ENCODE data around the gene LEMD3.

The LEMD3 gene

GRCh38 chr12:65208964-65209654 is 39.7 kb downstream of the LEMD3 start:
- no peak for DNase-seq

GRCh38 chr12:65209655-65210043 is 40.3 kb downstream of the LEMD3 start:
- no peak for DNase-seq

- DNase-seq: peak; percentile 12
Observed at GRCh38 chr12:65217086-65217485, 47.7 kb downstream of the LEMD3 start.

- no peak for DNase-seq
Observed at GRCh38 chr12:65220761-65221160, 51.4 kb downstream of the LEMD3 start.

DNA sequence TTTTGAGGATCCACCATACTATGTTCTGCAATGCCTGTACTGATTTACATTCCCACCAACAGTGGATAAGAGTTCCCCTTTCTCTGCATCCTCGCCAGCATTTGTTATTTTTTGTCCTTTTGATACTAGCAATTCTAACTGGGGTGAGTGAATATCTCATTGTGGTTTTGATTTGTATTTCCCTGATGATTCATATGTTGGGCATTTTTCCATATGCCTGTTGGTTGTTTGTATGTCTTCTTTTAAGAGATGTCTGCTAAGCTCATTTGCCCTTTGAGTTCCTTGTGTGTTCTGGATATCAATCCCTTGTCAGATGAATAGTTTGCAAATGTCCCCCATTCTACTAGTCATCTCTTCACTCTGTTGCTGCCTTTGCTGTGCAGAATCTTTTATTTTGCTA is 60.1 kb downstream of the LEMD3 start:
- DNase-seq: no peak

GRCh38 chr12:65232476-65233077 is 63.2 kb downstream of the LEMD3 start:
- DNase-seq: no peak

DNA sequence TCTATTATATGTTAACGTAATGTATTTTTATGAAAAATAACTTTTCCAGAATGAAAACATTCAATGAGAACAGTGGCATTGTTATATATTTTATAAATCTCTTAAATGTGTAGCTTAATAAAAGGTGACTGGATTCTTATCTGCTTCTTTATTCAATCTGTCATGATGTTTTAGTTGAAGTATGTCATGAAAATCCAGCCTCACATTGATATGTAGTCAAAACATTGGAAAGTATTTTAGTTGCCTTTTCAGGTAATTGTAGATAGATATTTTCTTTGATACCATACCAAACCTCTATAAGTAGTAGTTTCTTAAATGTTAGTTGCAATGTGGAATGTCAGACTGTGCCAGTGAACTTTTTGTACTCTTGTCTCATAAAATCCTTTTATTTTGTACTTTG is 67.8 kb downstream of the LEMD3 start:
- DNase-seq: no peak

- no peak for DNase-seq
Observed at GRCh38 chr12:65238609-65239008, 69.2 kb downstream of the LEMD3 start.

GRCh38 chr12:65248656-65249633 is 79.6 kb downstream of the LEMD3 start:
- no peak for DNase-seq

- DNase-seq: no peak
Observed at GRCh38 chr12:65252515-65252914, 83.1 kb downstream of the LEMD3 start.

DNA sequence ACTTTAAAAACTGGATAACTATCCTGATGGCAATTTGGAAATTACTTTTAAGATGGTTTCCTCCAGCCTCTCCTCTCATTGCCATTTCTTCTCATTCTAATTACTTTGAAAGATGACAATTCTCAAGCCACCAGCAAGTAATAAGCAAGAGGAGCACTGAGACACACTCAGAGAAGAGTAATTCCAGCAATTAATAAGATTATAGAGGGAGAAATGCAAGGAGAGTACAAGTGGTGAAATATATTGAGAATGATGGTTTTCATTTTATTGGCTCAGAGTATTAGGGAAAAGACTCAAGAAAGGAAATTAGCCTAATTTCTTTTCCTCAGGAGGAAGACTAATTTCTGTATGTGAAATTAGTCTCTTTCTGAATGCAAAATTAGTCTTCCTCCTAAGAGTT is 88.6 kb downstream of the LEMD3 start:
- DNase-seq: no peak

GRCh38 chr12:65259501-65259900 is 90.1 kb downstream of the LEMD3 start:
- no peak for DNase-seq

- no peak for DNase-seq
Observed at GRCh38 chr12:65263777-65264176, 94.4 kb downstream of the LEMD3 start.

DNA sequence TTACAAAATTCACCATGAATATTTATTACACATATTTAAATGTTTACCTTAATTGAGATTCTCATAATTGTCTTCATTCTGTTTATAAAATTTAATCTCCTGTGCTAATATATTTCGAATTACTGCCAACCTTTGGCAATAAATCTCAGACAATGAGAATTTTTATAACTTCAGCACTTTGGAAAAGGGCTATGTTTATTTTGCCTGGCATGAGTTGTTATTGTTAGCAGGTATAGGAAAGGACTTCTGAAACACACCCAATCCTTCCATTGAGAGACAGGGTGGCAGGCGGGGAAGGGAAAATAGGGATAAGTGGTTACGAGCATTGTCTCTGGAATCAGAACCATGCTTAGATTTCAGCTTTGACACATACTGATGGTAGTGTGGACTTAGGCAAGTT is 97.0 kb downstream of the LEMD3 start:
- no peak for DNase-seq

GRCh38 chr12:65269603-65270002 is 100.2 kb downstream of the LEMD3 start:
- no peak for DNase-seq

DNA sequence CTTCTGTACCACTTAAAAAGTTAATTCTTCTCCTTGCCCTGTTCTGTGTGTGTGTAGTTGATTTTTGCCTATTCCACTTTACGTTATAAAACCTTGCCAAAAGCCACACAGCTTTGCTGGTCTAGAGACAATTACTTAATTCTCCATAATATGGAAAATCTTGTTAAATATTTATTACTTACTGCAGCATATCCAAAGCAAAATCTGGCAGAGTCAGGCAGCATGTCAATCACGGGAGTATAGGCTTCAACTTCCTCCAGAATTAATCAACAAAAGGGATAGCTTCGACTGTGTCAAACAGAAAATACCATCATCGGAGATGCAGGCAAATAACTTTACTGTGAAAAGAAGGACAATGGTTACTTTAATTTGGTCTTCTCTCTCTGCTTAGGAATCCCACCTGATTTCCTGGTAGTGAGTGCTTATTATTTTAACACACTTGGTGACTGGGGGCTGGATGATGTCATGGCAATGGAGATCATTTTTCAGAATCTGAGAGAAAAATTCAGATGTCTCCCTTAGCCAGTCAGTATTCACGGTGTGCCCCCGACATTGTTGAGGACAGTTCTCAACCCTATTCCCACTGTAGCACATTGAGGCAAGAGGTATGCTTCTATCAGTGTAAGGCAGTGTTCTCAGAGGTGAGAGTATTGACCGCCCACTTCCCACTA is 105.4 kb downstream of the LEMD3 start:
- DNase-seq: no peak

GRCh38 chr12:65275627-65276026 is 106.2 kb downstream of the LEMD3 start:
- DNase-seq: no peak

DNA sequence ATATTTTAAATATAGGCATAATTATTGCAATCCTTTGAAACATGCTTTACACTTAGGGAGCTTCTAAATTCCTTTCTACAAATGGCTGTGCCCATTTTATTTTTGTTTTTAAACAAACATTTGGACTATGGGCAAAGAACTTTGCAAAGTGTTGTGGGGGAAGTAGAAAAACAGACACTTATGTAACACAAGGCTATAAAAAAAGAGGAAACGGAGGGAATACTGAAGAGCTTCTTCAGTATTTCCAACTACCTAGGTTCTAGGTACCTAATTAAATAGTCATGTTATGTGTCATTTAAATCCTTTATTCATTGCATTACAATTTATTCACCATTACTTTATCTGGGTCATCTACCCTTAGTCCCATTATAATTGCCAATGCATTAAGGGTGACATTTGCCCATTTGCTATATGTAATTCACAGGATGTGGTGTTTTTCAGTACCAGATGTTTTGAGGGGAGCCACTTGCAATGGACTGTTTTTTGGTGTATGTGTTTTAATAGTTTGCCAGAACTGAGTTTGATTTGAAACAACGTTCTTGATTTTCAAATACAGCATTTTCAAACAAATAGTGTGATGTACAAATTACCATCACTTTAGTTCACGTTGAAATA is 107.6 kb downstream of the LEMD3 start:
- no peak for DNase-seq

DNA sequence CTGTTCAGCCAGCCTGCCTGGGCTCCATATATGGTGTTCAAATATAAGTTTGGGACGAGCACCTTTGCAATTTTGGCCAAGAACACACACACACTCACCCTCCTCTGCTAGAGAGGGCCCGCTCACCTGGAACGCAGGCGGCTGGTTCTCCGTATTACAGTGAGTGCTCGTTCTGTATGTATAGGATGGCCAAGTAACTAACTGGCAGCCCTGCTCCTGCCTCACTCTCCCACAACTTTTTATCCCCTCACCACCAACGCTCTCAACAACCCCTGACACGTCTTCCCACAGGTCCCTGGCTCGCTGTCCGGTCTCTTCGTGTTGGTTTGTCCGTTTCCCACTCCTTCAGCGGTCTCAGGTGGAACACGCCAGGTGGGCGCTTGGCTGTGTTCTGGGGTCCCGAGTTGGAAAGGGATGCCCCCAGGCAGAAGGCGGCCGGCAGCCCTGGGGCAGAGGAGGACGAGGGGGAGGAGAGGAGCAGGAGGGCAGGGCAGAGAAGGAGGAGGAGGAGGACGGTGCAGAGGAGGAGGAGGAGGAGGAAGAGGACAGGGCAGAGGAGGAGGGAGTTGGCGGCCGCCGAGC is 108.7 kb downstream of the LEMD3 start:
- DNase-seq: no peak

DNA sequence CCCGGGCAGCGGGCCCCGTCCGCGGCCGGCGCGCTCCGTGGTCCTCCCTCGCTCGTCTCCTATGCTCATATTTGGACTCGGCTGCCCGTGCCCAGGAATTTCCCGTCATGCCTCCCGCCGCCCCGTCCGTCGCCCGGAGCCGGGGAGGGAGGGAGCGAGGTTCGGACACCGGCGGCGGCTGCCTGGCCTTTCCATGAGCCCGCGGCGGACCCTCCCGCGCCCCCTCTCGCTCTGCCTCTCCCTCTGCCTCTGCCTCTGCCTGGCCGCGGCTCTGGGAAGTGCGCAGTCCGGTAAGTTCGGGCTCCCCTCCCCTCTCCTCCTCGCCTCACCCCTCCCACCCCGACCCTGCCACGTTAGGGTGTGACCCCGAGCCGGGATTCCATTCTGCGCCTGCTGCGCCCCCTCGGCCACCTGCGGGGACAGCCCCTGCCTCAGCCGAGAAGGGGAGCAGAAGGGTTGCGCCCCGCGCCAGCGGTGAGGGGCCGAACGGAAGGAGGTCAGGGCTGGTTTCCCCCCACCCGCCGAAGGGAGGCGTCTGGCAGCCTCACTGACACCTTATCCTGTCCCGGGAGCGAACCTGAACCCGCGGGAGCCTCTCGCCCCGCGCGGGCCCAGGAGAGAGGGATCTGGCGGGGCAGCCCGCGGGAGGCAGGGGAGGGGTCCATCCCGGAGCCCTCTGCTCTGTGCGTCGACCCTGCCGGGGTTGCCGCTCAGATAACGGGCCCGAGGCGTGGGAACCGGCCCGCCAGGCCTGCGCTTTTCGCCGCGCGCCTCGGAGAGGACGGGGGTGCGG is 109.4 kb downstream of the LEMD3 start, which contains the start of gene MSRB3:
Gene MSRB3, plus strand, starts transcription at position 108 of the 793 bp plus-strand sequence. CDS start 29,897 bp downstream, outside the sequence.
- DNase-seq: peak; percentile 13
